PFSK-1 (cell line): ENCODE measurements around the gene CUBN.

Experiments
- FOXP2 ChIP-seq: optimal IDR thresholded peaks from 2 replicates; pipeline ENCODE3; 2011; ENCODE audit warnings: borderline replicate concordance, control low read depth, inconsistent platforms; ENCODE audit not compliant: insufficient read depth; ENCODE audit errors: extremely low read length, extremely low read depth
- POLR2AphosphoS5 ChIP-seq: IDR thresholded peaks from 2 replicates; pipeline ENCODE4 v1.6.1; 2012; ENCODE audit warnings: low read depth, mild to moderate bottlenecking, control low read depth, low read length, moderate library complexity
- SIN3A ChIP-seq: IDR thresholded peaks from 2 replicates; pipeline ENCODE4 v1.6.1; 2012; ENCODE audit warnings: mild to moderate bottlenecking, low read length, moderate library complexity, borderline replicate concordance; ENCODE audit not compliant: insufficient read depth
- TAF1 ChIP-seq: IDR thresholded peaks from 2 replicates; pipeline ENCODE4 v1.6.1; 2012; ENCODE audit warnings: low read length, control low read depth, borderline replicate concordance; ENCODE audit not compliant: insufficient read depth
- TF ChIP-seq, protein P1 (sequence below), 2 experiments: IDR thresholded peaks; 2 replicates each; pipeline versions ENCODE4 v1.6.1 to v1.8.0; 2011 to 2012; ENCODE audit warnings: low read depth in 2 of 2, low read length in 2 of 2, control low read depth in 1 of 2, inconsistent platforms in 1 of 2, mild to moderate bottlenecking in 1 of 2, moderate library complexity in 1 of 2; ENCODE audit not compliant: insufficient read depth in 1 of 2

The CUBN gene

GRCh38 chr10:16832351-16833080, 297.1 kb downstream of the CUBN start:
- no peak for TF ChIP-seq FOXP2
- TF ChIP-seq TAF1: no peak
- TF ChIP-seq, protein P1, sequence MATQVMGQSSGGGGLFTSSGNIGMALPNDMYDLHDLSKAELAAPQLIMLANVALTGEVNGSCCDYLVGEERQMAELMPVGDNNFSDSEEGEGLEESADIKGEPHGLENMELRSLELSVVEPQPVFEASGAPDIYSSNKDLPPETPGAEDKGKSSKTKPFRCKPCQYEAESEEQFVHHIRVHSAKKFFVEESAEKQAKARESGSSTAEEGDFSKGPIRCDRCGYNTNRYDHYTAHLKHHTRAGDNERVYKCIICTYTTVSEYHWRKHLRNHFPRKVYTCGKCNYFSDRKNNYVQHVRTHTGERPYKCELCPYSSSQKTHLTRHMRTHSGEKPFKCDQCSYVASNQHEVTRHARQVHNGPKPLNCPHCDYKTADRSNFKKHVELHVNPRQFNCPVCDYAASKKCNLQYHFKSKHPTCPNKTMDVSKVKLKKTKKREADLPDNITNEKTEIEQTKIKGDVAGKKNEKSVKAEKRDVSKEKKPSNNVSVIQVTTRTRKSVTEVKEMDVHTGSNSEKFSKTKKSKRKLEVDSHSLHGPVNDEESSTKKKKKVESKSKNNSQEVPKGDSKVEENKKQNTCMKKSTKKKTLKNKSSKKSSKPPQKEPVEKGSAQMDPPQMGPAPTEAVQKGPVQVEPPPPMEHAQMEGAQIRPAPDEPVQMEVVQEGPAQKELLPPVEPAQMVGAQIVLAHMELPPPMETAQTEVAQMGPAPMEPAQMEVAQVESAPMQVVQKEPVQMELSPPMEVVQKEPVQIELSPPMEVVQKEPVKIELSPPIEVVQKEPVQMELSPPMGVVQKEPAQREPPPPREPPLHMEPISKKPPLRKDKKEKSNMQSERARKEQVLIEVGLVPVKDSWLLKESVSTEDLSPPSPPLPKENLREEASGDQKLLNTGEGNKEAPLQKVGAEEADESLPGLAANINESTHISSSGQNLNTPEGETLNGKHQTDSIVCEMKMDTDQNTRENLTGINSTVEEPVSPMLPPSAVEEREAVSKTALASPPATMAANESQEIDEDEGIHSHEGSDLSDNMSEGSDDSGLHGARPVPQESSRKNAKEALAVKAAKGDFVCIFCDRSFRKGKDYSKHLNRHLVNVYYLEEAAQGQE (IDR thresholded peaks at IDR 0.05; ENCODE audit: insufficient read depth in 1 of 2, low read depth in 2 of 2, low read length in 2 of 2): no peak
- TF ChIP-seq POLR2AphosphoS5: no peak
- no peak for TF ChIP-seq SIN3A

GRCh38 chr10:16828701-16829175, 300.9 kb downstream of the CUBN start:
- TF ChIP-seq POLR2AphosphoS5 (no peak), TAF1 (no peak), SIN3A (no peak), FOXP2 (no peak)
- TF ChIP-seq, protein P1 (IDR thresholded peaks at IDR 0.05; ENCODE audit: insufficient read depth in 1 of 2, low read depth in 2 of 2, low read length in 2 of 2): no peak

DNA sequence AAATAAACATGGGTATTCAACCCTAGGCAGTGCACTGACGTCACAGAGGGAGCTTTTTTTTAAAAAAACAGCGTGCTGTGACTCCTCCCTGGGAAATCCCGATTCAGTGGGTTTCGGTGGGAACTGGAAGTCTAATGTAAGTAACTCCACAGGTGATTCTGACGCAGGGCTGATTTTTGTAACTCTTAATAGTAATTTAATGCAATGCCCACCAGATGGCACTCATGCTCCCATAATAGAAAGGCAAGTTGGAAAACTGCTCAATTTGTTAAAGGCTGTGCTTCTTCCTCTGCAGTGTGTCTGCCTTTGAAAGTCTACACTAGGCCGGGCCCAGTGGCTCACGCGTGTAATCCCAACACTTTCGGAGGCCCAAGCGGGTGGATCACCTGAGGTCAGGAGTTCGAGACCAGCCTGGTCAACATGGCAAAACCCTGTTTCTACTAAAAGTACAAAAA, 301.5 kb downstream of the CUBN start:
- TF ChIP-seq FOXP2 (no peak), POLR2AphosphoS5 (no peak), TAF1 (no peak), SIN3A (no peak)
- TF ChIP-seq, protein P1 (IDR thresholded peaks at IDR 0.05; ENCODE audit: insufficient read depth in 1 of 2, low read depth in 2 of 2, low read length in 2 of 2): no peak

DNA sequence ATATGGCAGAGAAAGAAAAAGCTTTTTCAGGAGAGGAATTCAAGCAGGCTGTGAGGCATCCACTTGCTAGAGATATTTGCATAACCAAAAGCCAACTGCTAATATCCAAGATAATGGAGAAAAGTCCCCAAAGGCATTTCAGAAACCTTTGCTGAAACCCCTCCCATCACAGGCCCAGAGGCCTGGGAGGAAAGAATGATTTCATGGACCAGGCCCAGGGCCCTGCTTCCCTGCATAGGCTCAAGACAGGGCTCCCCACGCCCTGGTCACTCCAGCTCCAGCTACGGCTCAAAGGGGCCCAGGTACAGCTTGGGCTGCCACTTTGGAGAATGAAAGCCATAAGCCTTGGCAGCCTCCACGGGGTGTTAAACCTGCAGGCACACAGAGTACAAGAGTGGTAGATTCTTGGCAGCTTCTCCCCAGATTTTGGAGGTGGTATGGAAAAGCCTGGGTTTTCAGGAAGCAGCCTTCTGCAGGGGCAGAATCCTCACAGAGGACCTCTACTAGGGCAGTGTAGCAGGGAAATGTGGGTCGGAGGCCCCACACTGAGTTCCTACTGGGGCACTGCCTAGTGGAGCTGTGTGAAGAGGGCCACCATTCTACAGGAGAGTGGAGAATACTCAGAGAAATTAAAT, 306.8 kb downstream of the CUBN start:
- TF ChIP-seq TAF1 (no peak), FOXP2 (no peak), SIN3A (no peak), POLR2AphosphoS5 (no peak)
- TF ChIP-seq, protein P1 (IDR thresholded peaks at IDR 0.05; ENCODE audit: insufficient read depth in 1 of 2, low read depth in 2 of 2, low read length in 2 of 2): no peak
